ENCODE results near the gene TBRG1.

Gene TBRG1

DNA sequence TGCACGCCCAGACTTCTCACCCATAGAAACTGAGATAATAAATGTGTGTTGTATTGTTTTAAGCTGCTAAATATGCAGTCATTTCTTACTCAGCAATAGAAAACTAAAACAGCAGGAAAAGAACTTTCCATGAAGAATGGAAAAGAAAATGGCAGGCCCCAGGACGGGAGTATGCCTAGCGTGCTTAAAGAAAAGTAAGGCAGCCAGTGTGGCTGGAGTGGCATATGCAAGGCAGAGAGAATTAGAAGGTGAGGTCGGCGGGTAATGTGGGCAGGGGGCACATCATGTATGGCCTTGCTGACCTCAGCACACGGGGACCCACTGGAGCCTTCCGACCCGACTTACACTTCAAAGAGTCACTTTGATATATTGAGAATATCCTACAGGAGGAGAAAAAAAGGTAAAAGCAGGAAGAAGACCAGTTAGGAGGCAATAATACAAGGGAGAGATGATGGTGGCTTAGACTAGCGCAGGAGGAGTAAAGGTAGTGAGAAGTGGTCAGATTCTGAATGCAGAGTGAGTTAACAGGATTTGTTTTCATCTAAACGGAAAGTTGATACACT, 20.5 kb downstream of the TBRG1 start:
- Histone ChIP-seq H3K4me3 (replicated peaks; ENCODE audit: insufficient read depth, low read length) (no peak overlapping the region), H3K27ac (replicated peaks) (no peak overlapping the region), H3K27me3 (ENCODE audit: insufficient read depth, poor library complexity, severe bottlenecking) (no peaks in the 10 kb centered on the region)
- TF ChIP-seq GABPA (IDR thresholded peaks at IDR 0.05; ENCODE audit: low read depth) (no peak), POLR2AphosphoS5 (IDR thresholded peaks at IDR 0.05; ENCODE audit: low read depth) (no peak), SPI1 (IDR thresholded peaks at IDR 0.05; ENCODE audit: borderline replicate concordance, low read depth) (no peak)
- TF ChIP-seq, protein P1, sequence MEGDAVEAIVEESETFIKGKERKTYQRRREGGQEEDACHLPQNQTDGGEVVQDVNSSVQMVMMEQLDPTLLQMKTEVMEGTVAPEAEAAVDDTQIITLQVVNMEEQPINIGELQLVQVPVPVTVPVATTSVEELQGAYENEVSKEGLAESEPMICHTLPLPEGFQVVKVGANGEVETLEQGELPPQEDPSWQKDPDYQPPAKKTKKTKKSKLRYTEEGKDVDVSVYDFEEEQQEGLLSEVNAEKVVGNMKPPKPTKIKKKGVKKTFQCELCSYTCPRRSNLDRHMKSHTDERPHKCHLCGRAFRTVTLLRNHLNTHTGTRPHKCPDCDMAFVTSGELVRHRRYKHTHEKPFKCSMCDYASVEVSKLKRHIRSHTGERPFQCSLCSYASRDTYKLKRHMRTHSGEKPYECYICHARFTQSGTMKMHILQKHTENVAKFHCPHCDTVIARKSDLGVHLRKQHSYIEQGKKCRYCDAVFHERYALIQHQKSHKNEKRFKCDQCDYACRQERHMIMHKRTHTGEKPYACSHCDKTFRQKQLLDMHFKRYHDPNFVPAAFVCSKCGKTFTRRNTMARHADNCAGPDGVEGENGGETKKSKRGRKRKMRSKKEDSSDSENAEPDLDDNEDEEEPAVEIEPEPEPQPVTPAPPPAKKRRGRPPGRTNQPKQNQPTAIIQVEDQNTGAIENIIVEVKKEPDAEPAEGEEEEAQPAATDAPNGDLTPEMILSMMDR (IDR thresholded peaks at IDR 0.05; ENCODE audit: insufficient read depth, low read length), result no peak
- TF ChIP-seq, protein P2, sequence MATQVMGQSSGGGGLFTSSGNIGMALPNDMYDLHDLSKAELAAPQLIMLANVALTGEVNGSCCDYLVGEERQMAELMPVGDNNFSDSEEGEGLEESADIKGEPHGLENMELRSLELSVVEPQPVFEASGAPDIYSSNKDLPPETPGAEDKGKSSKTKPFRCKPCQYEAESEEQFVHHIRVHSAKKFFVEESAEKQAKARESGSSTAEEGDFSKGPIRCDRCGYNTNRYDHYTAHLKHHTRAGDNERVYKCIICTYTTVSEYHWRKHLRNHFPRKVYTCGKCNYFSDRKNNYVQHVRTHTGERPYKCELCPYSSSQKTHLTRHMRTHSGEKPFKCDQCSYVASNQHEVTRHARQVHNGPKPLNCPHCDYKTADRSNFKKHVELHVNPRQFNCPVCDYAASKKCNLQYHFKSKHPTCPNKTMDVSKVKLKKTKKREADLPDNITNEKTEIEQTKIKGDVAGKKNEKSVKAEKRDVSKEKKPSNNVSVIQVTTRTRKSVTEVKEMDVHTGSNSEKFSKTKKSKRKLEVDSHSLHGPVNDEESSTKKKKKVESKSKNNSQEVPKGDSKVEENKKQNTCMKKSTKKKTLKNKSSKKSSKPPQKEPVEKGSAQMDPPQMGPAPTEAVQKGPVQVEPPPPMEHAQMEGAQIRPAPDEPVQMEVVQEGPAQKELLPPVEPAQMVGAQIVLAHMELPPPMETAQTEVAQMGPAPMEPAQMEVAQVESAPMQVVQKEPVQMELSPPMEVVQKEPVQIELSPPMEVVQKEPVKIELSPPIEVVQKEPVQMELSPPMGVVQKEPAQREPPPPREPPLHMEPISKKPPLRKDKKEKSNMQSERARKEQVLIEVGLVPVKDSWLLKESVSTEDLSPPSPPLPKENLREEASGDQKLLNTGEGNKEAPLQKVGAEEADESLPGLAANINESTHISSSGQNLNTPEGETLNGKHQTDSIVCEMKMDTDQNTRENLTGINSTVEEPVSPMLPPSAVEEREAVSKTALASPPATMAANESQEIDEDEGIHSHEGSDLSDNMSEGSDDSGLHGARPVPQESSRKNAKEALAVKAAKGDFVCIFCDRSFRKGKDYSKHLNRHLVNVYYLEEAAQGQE (IDR thresholded peaks at IDR 0.05; ENCODE audit: insufficient replicate concordance, low read depth), result no peak
- no peak for DNase-seq (ENCODE audit: low read depth in 1 of 2, low spot score in 1 of 2)

DNA sequence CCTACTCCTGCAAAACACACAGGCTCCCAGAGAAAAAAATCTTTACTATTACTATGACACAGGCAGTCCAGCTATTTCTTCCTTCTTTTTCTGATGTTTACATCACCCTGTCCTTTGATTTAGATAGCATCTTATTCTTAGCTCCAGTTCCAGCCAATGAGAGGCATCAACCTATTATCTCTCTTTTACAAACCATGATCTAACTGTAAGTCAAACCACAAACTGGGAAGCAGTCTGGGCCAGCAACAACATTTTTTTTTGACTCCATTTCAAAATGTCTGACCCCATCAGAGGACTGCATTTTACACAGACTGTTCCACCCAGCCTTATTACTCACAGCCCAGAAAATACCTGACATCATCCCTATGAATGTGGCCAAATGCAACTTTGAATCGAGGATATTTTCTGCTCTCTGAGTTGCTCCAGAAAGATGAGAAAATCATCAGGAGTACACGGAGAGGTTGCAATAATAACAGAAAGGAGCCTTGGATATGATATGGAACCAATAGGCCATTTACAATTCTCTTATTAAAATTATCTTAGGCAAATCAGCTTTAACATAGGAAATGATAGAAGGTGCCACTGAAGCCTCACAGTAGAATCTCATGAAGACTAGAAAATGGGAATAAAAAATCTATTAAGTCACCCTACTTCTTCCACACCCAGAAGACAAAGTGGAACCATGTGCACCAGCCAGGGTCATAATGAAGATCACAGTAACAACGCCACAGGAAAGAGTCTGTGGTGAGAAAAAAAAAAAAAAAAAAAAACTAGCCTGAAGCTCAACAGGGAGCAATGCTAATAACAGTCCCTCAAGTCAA, 21.2 kb downstream of the TBRG1 start:
- TF ChIP-seq, protein P1 (IDR thresholded peaks at IDR 0.05; ENCODE audit: insufficient read depth, low read length), result no peak
- TF ChIP-seq SPI1 (IDR thresholded peaks at IDR 0.05; ENCODE audit: borderline replicate concordance, low read depth), result no peak
- TF ChIP-seq GABPA (IDR thresholded peaks at IDR 0.05; ENCODE audit: low read depth), result no peak
- TF ChIP-seq, protein P2 (IDR thresholded peaks at IDR 0.05; ENCODE audit: insufficient replicate concordance, low read depth), result no peak
- no peak for TF ChIP-seq POLR2AphosphoS5 (IDR thresholded peaks at IDR 0.05; ENCODE audit: low read depth)
- H3K4me3 ChIP-seq (replicated peaks; ENCODE audit: insufficient read depth, low read length), result no peak overlapping the region
- no peak overlapping the region for H3K27ac ChIP-seq (replicated peaks)
- DNase-seq (ENCODE audit: low read depth in 1 of 2, low spot score in 1 of 2), result no peak
- no peaks in the 10 kb centered on the region for H3K27me3 ChIP-seq (ENCODE audit: insufficient read depth, poor library complexity, severe bottlenecking)

DNA sequence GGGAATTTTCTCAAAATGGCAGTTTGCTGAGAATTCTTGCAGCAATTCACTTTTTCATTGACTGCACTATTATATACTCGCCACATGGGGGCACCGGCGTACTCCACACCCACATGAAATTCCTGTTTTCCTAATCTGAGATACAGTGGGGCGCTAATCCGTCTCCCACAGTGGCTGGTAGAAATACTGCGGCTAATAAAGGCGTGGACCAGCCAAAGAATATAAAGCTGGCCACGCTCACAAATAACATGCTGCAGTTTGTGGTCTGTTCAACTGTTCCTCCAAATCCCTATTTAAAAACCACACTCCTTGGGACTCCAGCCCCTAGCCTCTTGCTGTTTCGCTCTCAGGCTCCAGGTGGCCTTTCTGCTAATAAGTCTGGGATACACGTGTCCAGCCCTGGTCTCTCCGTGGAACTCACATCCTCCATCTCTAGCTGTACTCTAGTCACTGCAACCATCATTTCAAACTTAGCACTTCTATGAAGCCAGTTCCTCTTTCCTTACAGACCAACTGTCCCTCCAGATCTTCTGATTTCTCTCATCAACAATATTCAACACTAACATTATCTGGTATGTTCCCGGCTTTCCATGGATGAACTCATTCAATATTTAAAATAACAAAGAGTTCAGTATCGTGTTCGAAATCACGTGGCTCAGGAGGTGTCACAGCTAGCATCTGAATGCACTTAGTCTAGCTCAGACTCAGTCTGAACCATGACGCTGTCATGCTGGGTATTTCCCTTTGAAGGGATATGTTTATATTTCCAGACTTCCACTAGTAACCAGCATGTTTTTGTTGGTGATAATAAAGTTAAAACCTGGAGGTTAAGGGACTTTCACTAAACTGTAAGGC, 22.0 kb downstream of the TBRG1 start:
- Histone ChIP-seq H3K27me3 (ENCODE audit: insufficient read depth, poor library complexity, severe bottlenecking) (no peaks in the 10 kb centered on the region), H3K4me3 (replicated peaks; ENCODE audit: insufficient read depth, low read length) (no peak overlapping the region), H3K27ac (replicated peaks) (no peak overlapping the region)
- peak in 1 of 2 experiments; percentile 29 for DNase-seq (ENCODE audit: low read depth in 1 of 2, low spot score in 1 of 2)
- TF ChIP-seq, protein P1 (IDR thresholded peaks at IDR 0.05; ENCODE audit: insufficient read depth, low read length), result peak; percentile 68
- TF ChIP-seq POLR2AphosphoS5 (IDR thresholded peaks at IDR 0.05; ENCODE audit: low read depth) (no peak), SPI1 (IDR thresholded peaks at IDR 0.05; ENCODE audit: borderline replicate concordance, low read depth) (peak; percentile 95)

All from HL-60 (cell line).